AG09309 (cell line): Measurements from ENCODE around the gene DLD.

Experiments
- DNase-seq: peaks from one replicate; pipeline ENCODE4 v3.0.0-alpha.2; 2010; ENCODE audit warnings: low read depth
- H3K4me3 ChIP-seq: 2 replicates; pipeline ENCODE4 v1.5.1; 2011; ENCODE audit warnings: mild to moderate bottlenecking, low read depth, low read length, moderate library complexity; ENCODE audit not compliant: control insufficient read depth
- TF ChIP-seq, protein P1 (sequence below): IDR thresholded peaks from 2 replicates; pipeline ENCODE4 v1.5.1; 2011; ENCODE audit warnings: mild to moderate bottlenecking, low read depth, low read length, inconsistent platforms; ENCODE audit not compliant: insufficient read depth, control insufficient read depth; ENCODE audit errors: missing control alignments

DLD gene

DNA sequence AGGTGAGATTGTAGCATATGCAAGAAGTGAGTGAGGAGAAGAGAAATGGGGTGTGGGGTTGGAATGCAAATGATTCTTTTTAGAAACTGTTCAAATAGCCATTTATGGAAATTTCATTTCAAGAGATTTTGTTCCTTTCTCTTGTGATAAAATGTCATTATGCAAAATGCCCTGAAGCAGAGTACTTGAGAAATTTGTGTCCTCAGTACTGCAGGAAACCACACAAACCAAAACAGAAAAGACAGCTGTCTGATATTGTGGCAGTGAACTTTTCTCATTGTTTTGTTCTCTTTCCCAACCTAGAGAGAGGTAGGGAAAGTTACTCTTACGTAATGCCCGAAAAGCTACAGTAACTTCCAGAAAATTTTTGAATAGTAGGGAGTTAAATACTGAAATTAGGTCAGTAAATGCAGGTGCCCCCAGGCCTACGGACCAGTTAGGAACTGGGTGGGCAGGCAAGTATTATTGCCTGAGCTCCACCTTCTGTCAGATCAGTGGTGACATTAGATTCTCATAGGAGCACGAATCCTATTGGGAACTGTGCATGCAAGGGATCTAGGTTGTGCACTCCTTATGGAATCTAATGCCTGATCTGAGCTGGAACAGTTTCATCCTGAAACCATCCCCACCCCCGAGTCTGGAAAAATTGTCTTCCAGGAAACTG is 34.0 kb downstream of the DLD start:
- H3K4me3 ChIP-seq, result no peak overlapping the region
- TF ChIP-seq, protein P1, sequence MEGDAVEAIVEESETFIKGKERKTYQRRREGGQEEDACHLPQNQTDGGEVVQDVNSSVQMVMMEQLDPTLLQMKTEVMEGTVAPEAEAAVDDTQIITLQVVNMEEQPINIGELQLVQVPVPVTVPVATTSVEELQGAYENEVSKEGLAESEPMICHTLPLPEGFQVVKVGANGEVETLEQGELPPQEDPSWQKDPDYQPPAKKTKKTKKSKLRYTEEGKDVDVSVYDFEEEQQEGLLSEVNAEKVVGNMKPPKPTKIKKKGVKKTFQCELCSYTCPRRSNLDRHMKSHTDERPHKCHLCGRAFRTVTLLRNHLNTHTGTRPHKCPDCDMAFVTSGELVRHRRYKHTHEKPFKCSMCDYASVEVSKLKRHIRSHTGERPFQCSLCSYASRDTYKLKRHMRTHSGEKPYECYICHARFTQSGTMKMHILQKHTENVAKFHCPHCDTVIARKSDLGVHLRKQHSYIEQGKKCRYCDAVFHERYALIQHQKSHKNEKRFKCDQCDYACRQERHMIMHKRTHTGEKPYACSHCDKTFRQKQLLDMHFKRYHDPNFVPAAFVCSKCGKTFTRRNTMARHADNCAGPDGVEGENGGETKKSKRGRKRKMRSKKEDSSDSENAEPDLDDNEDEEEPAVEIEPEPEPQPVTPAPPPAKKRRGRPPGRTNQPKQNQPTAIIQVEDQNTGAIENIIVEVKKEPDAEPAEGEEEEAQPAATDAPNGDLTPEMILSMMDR, result no peak
- no peak for DNase-seq

DNA sequence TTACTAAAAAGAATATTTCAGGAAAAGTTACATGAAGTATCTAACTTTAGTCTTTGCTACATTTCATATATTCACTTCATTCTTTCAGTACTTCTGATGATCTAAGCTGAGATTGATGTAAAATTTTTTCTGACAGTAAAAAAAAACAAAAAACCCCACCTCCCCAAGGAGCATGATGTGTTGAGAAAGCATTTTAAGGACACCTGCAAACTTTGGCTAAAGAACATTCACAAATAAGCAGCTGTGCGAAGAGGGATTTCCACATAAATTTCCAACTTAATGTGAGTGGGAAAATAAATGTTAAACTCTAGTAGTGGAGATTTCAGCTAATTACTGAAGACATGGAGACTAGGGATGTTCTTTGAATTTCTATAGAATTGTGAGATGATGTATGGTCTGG is 35.5 kb downstream of the DLD start:
- H3K4me3 ChIP-seq, result no peak overlapping the region

DNA sequence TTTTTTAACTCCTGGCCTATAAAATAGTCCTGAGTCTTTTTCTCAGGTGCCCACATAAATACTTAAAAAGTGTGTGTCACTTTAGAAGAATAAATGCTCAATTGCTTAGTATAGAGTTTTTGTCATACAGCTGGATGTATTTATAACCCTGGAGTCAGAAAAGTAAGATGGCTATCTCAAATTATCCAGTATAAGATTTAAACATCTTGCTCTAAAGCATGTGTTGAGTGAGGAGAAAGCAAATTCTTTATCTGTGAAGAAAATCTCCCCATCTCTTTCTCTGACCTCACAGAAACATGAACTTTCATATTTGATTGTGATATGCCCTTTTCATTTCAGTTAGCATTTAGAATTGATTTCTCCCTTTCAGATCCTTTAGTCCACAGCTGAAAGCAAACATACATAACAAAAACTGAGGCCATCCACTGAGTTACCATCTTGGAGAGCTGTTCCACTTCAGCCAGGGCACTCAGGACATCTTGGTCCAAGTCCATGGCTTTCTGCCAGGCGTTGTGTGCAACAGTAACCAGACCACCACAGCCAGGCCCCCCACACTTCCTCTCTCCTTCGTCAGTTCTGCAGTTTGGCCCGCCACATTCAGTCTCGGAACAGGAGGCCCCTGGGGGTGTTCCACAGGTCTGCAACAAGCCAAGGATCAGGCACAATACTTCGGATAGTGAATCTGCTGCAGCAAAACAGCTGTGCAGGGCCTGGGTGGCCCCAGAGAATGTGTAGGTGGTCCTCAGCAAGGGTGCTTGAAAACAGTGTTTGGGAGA is 40.9 kb downstream of the DLD start:
- TF ChIP-seq, protein P1, result no peak

More for the DNA sequence above, 35.5 kb downstream of the DLD start:
- DNase-seq, result no peak
- TF ChIP-seq, protein P1, result no peak

DNA sequence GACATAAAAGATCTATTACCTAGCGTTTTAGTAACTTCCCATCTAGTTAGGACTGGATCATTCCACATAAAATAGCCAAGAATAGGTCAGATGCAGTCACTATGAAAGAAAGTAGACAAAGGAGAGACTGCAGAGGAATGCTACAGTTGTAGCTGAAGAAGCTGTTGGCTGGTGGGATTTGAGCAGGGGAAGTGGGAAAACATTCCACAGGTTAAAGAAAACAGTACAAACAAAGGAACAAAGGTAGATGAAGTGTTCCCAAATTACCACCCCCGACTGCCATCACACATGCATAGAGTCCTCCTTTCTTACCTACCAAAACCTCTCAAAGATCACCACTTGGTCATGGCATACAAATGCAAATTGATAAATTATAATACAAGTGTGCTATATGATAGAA is 41.8 kb downstream of the DLD start:
- DNase-seq, result no peak
- H3K4me3 ChIP-seq, result no peak overlapping the region
- TF ChIP-seq, protein P1, result no peak

More for the DNA sequence above, 40.9 kb downstream of the DLD start:
- no peak for DNase-seq
- no peak overlapping the region for H3K4me3 ChIP-seq

DNA sequence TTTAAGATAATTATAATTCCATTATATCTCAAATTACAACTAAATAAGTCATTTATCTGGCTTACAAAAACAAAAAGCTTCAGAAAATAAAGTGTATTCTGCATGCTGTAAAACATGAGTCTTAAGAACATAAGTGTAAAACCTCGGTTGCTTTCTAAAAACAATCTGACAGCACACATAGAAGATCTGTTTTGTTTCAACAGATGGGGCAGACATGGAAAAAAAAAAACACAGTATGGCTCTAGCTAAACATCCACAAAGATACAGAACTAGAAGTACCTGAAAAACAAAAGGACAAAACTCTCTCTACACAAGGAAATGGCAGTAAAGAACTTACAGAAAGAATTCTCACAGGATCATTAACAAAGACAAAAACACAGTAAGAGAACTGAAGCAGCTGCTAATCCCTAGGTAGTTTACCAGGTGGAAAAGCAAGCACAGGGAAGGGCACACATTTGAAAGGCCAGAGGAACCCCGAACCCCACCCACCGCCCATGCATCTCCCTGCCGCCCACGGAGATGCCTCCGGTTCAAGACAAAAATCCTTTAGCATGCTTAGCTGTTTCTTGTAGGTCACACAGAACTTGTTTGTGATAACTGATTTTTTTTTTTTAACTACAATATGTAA is 42.5 kb downstream of the DLD start:
- TF ChIP-seq, protein P1, result no peak
- no peak overlapping the region for H3K4me3 ChIP-seq
- no peak for DNase-seq

DNA sequence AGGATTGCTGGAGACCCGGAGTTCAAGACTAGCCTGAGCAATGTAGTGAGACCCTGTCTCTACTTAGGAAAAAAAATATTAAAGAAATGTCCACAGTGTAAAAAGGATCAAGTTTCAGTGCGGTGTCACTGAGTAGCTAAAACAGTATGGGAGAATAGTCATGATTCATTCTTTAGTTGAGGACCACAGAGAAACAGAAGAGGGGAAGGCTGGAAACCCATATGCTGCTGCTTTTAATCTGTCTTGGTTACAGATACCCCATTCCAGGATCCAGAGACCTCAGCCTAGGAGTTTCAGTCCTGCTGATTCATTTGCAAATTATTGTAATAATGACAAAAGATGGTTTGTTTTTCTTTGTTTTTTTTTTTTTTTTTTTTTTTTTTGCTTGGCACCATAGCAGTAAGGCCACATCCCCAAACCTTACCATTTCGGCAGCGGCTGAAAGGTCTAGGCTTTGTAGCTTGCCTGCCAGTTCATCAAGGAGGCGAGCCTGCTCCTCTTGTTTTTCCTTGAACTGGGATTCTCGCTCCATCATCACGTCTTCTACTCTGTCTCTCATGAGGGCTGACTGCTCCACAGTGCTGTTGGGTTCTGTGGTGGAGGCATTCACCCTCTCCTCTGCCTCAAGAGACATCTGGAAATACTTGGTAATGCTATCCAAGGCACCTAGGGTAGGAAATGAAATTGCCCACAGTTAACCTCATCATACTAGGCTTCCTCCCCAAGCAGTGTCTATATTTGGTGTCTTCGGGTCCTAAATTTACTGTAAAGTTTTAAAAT is 44.2 kb downstream of the DLD start:
- DNase-seq, result peak; percentile 52
- TF ChIP-seq, protein P1, result no peak
- H3K4me3 ChIP-seq, result no peak overlapping the region
